MCF 10A (cell line): ENCODE data around the gene CDIP1. TPM values are rescaled to one million over a fixed set of nuclear protein-coding genes. Genes with fewer than 3 reads are reported as not detected.

ENCODE experiments used
- BruUV-seq: library from RNA; stranded (reverse); fragments of 400-500 nt; replicated peaks from 2 replicates; lab custom pipeline; 2021; lab: Mats Ljungman, UMichigan
- CTCF ChIA-PET: fragments of 300-600 bp; sonication (Branson Sonifier 250); formaldehyde crosslinking; extraction: SDS; loops from one replicate; lab custom pipeline; 2021; ENCODE audit warnings: antibody characterized with exemption, inconsistent platforms; lab: Yijun Ruan, JAX
- POLR2A ChIA-PET: fragments of 300-600, 350-650 bp; sonication (Branson Sonifier 250); formaldehyde crosslinking; extraction: SDS; loops from one replicate; lab custom pipeline; 2020; ENCODE audit warnings: antibody characterized with exemption, inconsistent platforms; lab: Yijun Ruan, JAX
- DNase-seq: peaks from one replicate; pipeline ENCODE4 v3.0.0-alpha.2; 2018; ENCODE audit not compliant: unreplicated experiment
- H3K27ac Mint-ChIP-seq: one replicate; pipeline ENCODE4 v1.8.0; 2022; ENCODE audit warnings: mild to moderate bottlenecking, low read depth, mixed read lengths; ENCODE audit not compliant: unreplicated experiment
- H3K27me3 Mint-ChIP-seq: one replicate; pipeline ENCODE4 v1.8.0; 2022; ENCODE audit warnings: mixed read lengths; ENCODE audit not compliant: insufficient read depth, unreplicated experiment
- H3K36me3 Mint-ChIP-seq: one replicate; pipeline ENCODE4 v1.8.0; 2022; ENCODE audit warnings: mild to moderate bottlenecking, moderate library complexity, mixed read lengths; ENCODE audit not compliant: insufficient read depth, unreplicated experiment
- H3K4me1 Mint-ChIP-seq: one replicate; pipeline ENCODE4 v1.8.0; 2022; ENCODE audit warnings: mixed read lengths; ENCODE audit not compliant: insufficient read depth, unreplicated experiment
- H3K4me3 Mint-ChIP-seq: one replicate; pipeline ENCODE4 v1.8.0; 2022; ENCODE audit warnings: mild to moderate bottlenecking, moderate library complexity, mixed read lengths; ENCODE audit not compliant: unreplicated experiment
- H3K9me3 Mint-ChIP-seq: one replicate; pipeline ENCODE4 v1.8.0; 2022; ENCODE audit warnings: mixed read lengths; ENCODE audit not compliant: unreplicated experiment
- CTCF ChIP-seq: fragments of 200-600 bp; IDR thresholded peaks from one replicate; pipeline ENCODE4 v1.8.0; 2022; ENCODE audit warnings: antibody characterized with exemption, mild to moderate bottlenecking; ENCODE audit not compliant: unreplicated experiment
- intact Hi-C: fragments of 100-400 bp; cut with micrococcal nuclease; formaldehyde crosslinking; loops from 2 replicates; pipeline ENCODE4 v1.14.1; 2022
- total RNA-seq: library from RNA; stranded (reverse); gene quantifications from 2 replicates; pipeline ENCODE4 v1.2.3, GENCODE V29; 2022

Gene CDIP1
- total RNA-seq, 1 experiment from 2014 or later: 6.0 TPM

- intact Hi-C loops: loop anchor here (5.0 kb wide), 1 partner anchor 442 kb away; the partner anchor contains the start of gene SEC14L5
Observed at GRCh38 chr16:4515611-4516233, 22.9 kb downstream of the CDIP1 start.

GRCh38 chr16:4514606-4515005 lies 24.0 kb downstream of the CDIP1 start:
- intact Hi-C loops: loop anchor here (5.0 kb wide), 1 partner anchor 443 kb away; the partner anchor contains the start of gene SEC14L5
- no peak for DNase-seq
- ChIA-PET CTCF (interaction anchor here (0.9 to 1.7 kb wide), 5 partner anchors 8 to 39 kb away, joined by 3 to 17 read pairs (median 3); no protein-coding TSS in a partner anchor), POLR2A (interaction anchor here (1.3 kb wide), 1 partner anchor 16 kb away, joined by 4 read pairs; no protein-coding TSS in a partner anchor)
- Mint-ChIP-seq H3K4me1 (no peaks in the 10 kb centered on the region), H3K9me3 (no peaks in the 10 kb centered on the region), H3K36me3 (peaks cover 18% of the 10 kb centered on the region), H3K4me3 (no peak overlapping the region), H3K27me3 (no peaks in the 10 kb centered on the region), H3K27ac (no peak overlapping the region)
- no peak for TF ChIP-seq CTCF
- no TSS peak for BruUV-seq

More at GRCh38 chr16:4515611-4516233, 22.9 kb downstream of the CDIP1 start:
- TF ChIP-seq CTCF: no peak
- peaks cover 18% of the 10 kb centered on the region for H3K36me3 Mint-ChIP-seq
- DNase-seq: no peak
- no peaks in the 10 kb centered on the region for H3K9me3 Mint-ChIP-seq
- no peaks in the 10 kb centered on the region for H3K4me1 Mint-ChIP-seq
- H3K4me3 Mint-ChIP-seq: no peak overlapping the region
- no peak overlapping the region for H3K27ac Mint-ChIP-seq
- CTCF ChIA-PET: interaction anchor here (1.0 to 1.7 kb wide), 2 partner anchors 9 to 70 kb away, joined by 3 to 17 read pairs; no protein-coding TSS in a partner anchor
- no peaks in the 10 kb centered on the region for H3K27me3 Mint-ChIP-seq
- BruUV-seq: no TSS peak
- POLR2A ChIA-PET: no interaction called here

- H3K27ac Mint-ChIP-seq: no peak overlapping the region
- no peak for DNase-seq
- no peaks in the 10 kb centered on the region for H3K9me3 Mint-ChIP-seq
- intact Hi-C loops: no loop called here
- no peaks in the 10 kb centered on the region for H3K4me1 Mint-ChIP-seq
- TF ChIP-seq CTCF: no peak
- CTCF ChIA-PET: interaction anchor here (0.5 to 1.2 kb wide), 4 partner anchors 8 to 122 kb away, joined by 3 to 6 read pairs (median 4); no protein-coding TSS in a partner anchor
- no peak overlapping the region for H3K4me3 Mint-ChIP-seq
- POLR2A ChIA-PET: interaction anchor here (0.5 to 1.3 kb wide), 2 partner anchors 13 to 15 kb away, joined by 3 to 4 read pairs; no protein-coding TSS in a partner anchor
- no TSS peak for BruUV-seq
- no peaks in the 10 kb centered on the region for H3K27me3 Mint-ChIP-seq
- peaks cover 25% of the 10 kb centered on the region for H3K36me3 Mint-ChIP-seq
Observed at GRCh38 chr16:4513881-4514280, 24.7 kb downstream of the CDIP1 start.

GRCh38 chr16:4513086-4513860 lies 25.3 kb downstream of the CDIP1 start:
- BruUV-seq: no TSS peak
- H3K36me3 Mint-ChIP-seq: peaks cover 30% of the 10 kb centered on the region
- DNase-seq: no peak
- H3K9me3 Mint-ChIP-seq: no peaks in the 10 kb centered on the region
- no peak for TF ChIP-seq CTCF
- no peaks in the 10 kb centered on the region for H3K27me3 Mint-ChIP-seq
- H3K4me3 Mint-ChIP-seq: no peak overlapping the region
- intact Hi-C loops: no loop called here
- ChIA-PET POLR2A (interaction anchor here (0.5 kb wide), 1 partner anchor 12 kb away, joined by 3 read pairs; no protein-coding TSS in a partner anchor), CTCF (interaction anchor here (0.5 to 0.9 kb wide), 3 partner anchors 9 to 123 kb away, joined by 3 to 6 read pairs (median 4); no protein-coding TSS in a partner anchor)
- no peaks in the 10 kb centered on the region for H3K4me1 Mint-ChIP-seq
- H3K27ac Mint-ChIP-seq: no peak overlapping the region
